Mesodermal cell (in vitro differentiated cells): Measurements from ENCODE around the gene CDK6.

ENCODE experiments used
- H3K27ac ChIP-seq: 2 replicates; pipeline ENCODE4 v1.7.0; 2013; ENCODE audit warnings: mild to moderate bottlenecking, low read depth, low read length, moderate library complexity; ENCODE audit not compliant: severe bottlenecking
- H3K36me3 ChIP-seq: 2 replicates; pipeline ENCODE4 v1.7.1; 2013; ENCODE audit warnings: mild to moderate bottlenecking, low read length, moderate library complexity; ENCODE audit not compliant: control insufficient read depth, insufficient read depth
- H3K4me1 ChIP-seq: one replicate; pipeline ENCODE4 v1.7.1; 2013; ENCODE audit warnings: mild to moderate bottlenecking, low read length; ENCODE audit not compliant: insufficient read depth, control insufficient read depth, poor library complexity, severe bottlenecking
- H3K4me3 ChIP-seq: 2 replicates; pipeline ENCODE4 v1.7.0; 2013; ENCODE audit warnings: low read length, control low read depth, mild to moderate bottlenecking; ENCODE audit not compliant: insufficient read depth, poor library complexity, severe bottlenecking; ENCODE audit errors: extremely low read depth
- H3K9me3 ChIP-seq: 2 replicates; pipeline ENCODE4 v1.7.1; 2013; ENCODE audit warnings: mild to moderate bottlenecking, low read length, moderate library complexity; ENCODE audit not compliant: control insufficient read depth
- WGBS, 2 experiments: methylation state at CpG; one replicate each; pipeline ENCODE4 v1.1.5; 2013; ENCODE audit warnings: missing lambda C conversion rate in 2 of 2; ENCODE audit not compliant: insufficient coverage in 2 of 2; 5-methylcytosine and 5-hydroxymethylcytosine counted together

CDK6 gene

DNA sequence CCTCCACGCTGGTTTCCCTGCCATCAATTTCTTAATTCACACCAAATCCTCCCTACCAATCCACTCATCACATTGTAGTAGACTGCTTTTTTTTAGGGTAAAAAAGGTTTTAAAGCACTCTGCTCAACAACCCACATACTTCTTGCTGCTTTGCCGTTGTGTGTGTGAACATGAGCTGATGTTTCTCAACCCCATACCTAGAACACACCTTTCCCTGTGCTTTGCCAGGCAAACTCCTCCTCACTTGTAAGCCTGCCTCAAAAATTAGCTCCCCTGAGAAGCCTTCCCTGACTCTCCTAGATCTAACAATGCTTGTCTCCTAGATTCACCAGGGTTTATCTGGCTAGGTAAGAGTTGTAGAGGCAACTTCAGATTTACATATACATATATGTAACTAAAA, 127.2 kb downstream of the CDK6 start:
- H3K36me3 ChIP-seq = peaks cover 29% of the 10 kb centered on the region
- 94 to 100% methylated on average over 1 to 2 of the region's 2 CpGs for WGBS, 2 experiments

DNA sequence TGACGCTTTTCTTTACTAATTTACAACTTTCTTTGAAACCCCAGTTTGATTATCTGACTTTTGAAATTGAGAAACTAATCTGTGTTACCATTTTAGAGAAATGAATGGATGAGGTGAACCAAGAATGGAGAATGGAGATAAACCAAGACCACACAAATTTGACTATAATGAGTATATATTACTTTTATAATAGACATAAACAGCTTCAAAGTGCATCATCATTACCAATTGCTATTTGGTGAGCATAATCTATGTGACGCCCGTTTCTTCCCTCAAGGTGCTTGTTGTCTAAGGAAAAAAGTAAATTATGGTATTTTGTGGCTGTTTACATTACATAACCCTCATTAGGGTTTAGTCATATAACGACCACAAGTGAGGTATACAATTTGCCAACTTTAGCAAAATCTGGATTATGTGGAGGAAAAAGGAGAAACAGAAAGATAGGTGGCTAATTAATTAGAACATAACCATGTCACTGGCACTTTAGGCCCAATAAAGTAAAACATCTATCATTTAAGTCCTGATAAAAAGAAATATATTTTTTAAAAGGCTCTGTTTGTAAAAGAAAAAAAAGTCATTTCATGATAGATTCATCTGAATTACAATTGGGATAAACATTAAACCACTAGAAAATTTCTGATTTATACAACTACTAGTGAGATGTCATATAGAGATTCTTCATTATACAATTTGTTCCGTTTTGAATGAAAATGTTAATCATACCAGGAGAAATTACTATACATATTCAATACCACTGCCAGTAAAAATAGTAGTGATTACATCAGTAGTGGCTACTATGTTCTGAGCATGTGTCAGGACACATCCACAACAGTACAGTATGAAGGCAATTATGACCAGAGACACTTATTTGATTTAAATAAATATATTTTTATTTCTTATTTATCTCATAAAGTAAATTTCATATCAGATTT, 128.0 kb downstream of the CDK6 start:
- Histone ChIP-seq H3K4me3 (no peak overlapping the region), H3K4me1 (no peaks in the 10 kb centered on the region), H3K36me3 (peaks cover 29% of the 10 kb centered on the region), H3K9me3 (peaks cover 6% of the 10 kb centered on the region), H3K27ac (no peak overlapping the region)
- WGBS, 2 experiments = no CpG with 5 or more reads among the region's 5 CpGs

More for the DNA sequence above, 127.2 kb downstream of the CDK6 start:
- Histone ChIP-seq H3K4me3 (no peak overlapping the region), H3K4me1 (no peaks in the 10 kb centered on the region), H3K27ac (no peak overlapping the region), H3K9me3 (peaks cover 6% of the 10 kb centered on the region)

DNA sequence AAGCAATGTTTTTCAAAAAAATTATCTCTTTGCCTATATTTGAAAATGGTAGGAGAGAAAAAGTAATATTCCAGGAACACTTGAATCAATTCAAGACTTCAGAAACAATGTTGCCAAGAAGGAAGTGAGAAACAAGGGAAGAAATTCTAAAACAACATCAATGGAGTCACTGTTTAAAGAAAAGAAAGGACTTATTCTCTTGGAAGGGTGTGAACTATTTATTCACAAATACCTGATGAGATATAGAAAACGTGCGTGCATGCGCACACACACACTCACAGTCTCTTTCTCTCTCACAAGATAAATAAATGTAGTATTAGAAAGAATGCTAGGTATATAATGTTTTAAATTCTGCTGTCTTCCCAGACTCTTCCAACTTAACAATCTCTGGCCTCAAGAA, 128.9 kb downstream of the CDK6 start:
- H3K4me1 ChIP-seq = no peaks in the 10 kb centered on the region
- peaks cover 35% of the 10 kb centered on the region for H3K36me3 ChIP-seq
- no CpG with 5 or more reads among the region's 3 CpGs for WGBS, 2 experiments
- H3K9me3 ChIP-seq = peaks cover 6% of the 10 kb centered on the region
- H3K4me3 ChIP-seq = no peak overlapping the region
- H3K27ac ChIP-seq = no peak overlapping the region

DNA sequence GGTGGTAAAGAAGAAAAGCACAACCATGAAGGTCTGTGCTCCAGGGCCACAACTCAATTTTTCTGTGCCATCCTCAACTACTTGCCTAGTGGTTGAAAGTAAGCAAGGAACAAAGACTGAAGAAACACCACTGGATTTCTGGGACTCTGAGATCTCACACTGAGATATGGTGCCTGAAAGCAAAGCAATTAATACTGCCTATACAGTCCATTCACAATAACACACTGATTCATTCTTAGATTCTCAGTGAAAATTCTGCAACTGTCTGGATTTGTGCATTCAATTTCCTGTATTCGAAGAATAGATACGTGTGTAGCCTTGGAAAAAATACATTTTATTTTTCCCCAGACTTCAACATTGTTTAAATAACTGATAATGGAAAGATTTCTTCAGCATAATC, 129.8 kb downstream of the CDK6 start:
- H3K4me1 ChIP-seq = no peaks in the 10 kb centered on the region
- no peak overlapping the region for H3K27ac ChIP-seq
- H3K36me3 ChIP-seq = peaks cover 36% of the 10 kb centered on the region
- H3K9me3 ChIP-seq = peaks cover 6% of the 10 kb centered on the region
- H3K4me3 ChIP-seq = no peak overlapping the region
- WGBS, 2 experiments = no CpG with 5 or more reads among the region's 2 CpGs

- Histone ChIP-seq H3K36me3 (peaks cover 35% of the 10 kb centered on the region), H3K4me1 (no peaks in the 10 kb centered on the region), H3K4me3 (no peak overlapping the region), H3K27ac (no peak overlapping the region), H3K9me3 (peaks cover 6% of the 10 kb centered on the region)
- no CpG with 5 or more reads among the region's 1 CpG for WGBS, 2 experiments
These were observed 130.5 kb downstream of the CDK6 start for GRCh38 chr7:92705831-92706230.

DNA sequence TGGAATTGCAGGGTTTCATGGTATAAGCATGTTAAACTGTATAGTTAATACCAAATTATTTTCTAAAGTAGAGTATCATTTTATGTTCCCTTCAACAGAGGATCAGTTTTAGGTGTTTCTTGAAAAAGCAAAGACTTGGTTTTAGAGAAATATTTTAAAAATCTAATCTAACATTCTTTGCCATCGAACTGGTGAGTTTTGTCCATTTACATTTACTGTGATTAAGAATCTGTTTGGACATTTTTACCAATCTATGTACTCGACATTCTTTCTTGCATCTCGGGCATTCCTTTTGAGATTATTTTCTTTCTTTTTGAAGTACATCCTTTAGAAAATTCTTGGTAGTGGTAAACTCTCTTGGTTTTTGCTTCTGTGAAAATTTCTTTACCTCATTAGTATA, 131.5 kb downstream of the CDK6 start:
- H3K4me3 ChIP-seq = no peak overlapping the region
- WGBS, 2 experiments = no CpG with 5 or more reads among the region's 3 CpGs
- H3K36me3 ChIP-seq = peaks cover 28% of the 10 kb centered on the region
- peaks cover 1% of the 10 kb centered on the region for H3K4me1 ChIP-seq
- H3K9me3 ChIP-seq = peaks cover 6% of the 10 kb centered on the region
- H3K27ac ChIP-seq = no peak overlapping the region

DNA sequence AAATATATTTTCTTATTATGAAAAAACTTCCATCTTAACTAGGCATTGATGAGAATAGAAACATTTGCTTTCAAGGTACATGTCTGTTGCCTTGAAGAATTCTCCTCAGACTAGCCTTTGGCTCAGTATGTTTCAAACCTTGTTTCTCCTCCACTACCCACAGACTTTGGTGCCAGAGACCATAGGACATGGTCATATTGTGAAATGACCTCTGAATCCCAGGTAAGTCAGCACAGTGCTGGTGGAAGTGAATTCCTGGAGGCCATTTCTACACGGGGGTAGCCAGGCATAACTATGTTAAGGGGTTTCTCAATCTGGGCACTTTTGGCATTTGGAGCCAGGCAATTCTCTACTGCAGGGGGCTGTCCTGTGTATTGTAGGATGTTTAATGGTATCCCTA, 133.8 kb downstream of the CDK6 start:
- WGBS, 2 experiments = 100% methylated on average over 1 of the region's 1 CpG; no CpG with 5 or more reads in 1 of the 2 experiments
- Histone ChIP-seq H3K27ac (no peak overlapping the region), H3K4me3 (no peak overlapping the region), H3K4me1 (peaks cover 23% of the 10 kb centered on the region), H3K9me3 (peaks cover 6% of the 10 kb centered on the region), H3K36me3 (peaks cover 24% of the 10 kb centered on the region)

- no peak overlapping the region for H3K4me3 ChIP-seq
- H3K9me3 ChIP-seq = peaks cover under 1% of the 10 kb centered on the region
- H3K27ac ChIP-seq = no peak overlapping the region
- H3K36me3 ChIP-seq = peaks cover 9% of the 10 kb centered on the region
- peaks cover 37% of the 10 kb centered on the region for H3K4me1 ChIP-seq
- 94 to 98% methylated on average over 3 to 4 of the region's 4 CpGs for WGBS, 2 experiments
These were observed 136.3 kb downstream of the CDK6 start for GRCh38 chr7:92699966-92700514.

DNA sequence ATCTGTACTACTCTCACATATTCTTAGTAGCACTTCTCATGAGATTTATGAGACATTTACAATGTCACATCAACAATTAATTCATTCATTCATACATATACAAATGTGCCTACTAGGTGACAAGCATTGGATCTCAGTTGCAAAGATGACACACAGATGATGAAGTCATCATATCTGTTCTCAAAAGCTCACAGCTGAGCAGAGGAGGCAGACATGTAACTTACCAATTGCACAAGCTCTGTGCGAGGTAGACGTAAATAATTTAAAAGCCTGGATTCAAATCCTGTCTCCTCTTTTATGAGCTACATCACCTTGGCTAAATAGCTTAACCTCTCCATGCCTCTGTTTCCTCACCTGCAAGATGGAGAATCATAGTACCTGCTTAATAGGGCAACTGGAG, 136.8 kb downstream of the CDK6 start:
- Histone ChIP-seq H3K36me3 (peaks cover 7% of the 10 kb centered on the region), H3K4me3 (no peak overlapping the region), H3K27ac (peak overlapping the region; percentile 99), H3K4me1 (peaks cover 37% of the 10 kb centered on the region), H3K9me3 (no peaks in the 10 kb centered on the region)
- WGBS, 2 experiments = 86 to 94% methylated on average over 2 of the region's 2 CpGs

DNA sequence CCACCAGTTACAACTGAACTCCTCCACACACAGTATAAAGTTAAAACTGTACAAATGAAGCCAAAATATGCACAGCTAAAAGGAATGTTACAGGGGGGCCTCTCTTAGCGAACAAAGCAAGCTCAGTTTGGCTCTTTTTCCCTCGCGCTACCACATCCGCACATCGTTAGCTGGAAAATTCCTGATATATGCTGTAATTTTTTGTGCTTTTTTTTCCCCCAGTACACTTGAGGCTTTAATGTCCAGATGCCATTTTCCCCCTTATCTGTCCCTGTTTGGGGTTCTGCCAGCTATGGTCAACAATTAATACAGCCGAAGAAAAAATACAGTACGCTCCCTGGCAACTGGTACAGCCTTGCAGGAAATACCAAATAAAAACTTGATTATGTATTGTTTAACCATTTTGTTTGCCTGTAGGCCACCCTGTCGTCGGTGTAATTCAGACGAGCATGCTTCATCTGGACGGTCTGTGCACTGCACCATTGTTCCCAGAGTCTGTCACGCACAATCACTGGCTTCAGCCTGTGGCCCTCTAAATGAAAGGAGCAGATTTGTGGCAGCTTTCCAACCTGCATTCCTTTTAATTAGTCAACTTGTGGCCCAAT, 138.0 kb downstream of the CDK6 start:
- no peaks in the 10 kb centered on the region for H3K9me3 ChIP-seq
- peak overlapping the region; percentile 99 for H3K27ac ChIP-seq
- peaks cover 42% of the 10 kb centered on the region for H3K4me1 ChIP-seq
- 81 to 87% methylated on average over 6 to 7 of the region's 12 CpGs for WGBS, 2 experiments
- no peak overlapping the region for H3K4me3 ChIP-seq
- peaks cover 16% of the 10 kb centered on the region for H3K36me3 ChIP-seq
